Cortex of kidney (tissue), 1 donor: ENCODE data around the gene FXYD4.
A peak's percentile ranks its signal among the peaks of the same experiment; 100 is the strongest.

Experiments
- DNase-seq: peaks from one replicate; lab custom pipeline; 2025; lab: John Stamatoyannopoulos, UW

FXYD4 gene

DNA sequence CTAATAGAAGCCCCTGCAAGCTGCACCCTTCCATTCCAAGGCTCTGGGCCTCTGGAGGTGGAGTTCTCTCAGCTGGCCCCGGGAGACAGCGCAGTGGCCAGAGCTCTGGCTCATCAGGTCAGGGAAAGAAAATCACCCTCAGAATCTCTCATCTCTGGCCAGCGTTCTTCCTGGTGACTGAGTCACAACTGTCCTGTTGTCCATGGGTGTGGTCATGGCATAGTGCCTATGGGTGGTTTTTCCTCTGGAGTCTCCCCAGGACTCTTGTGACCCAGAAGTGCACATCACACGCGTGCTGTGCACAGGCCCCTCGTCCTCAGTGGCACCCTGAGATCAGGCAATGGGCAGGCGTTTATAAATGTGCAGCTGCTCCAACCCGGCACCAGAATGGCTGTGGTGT is 27.4 kb upstream of the FXYD4 start:
- DNase-seq, result no peak

DNA sequence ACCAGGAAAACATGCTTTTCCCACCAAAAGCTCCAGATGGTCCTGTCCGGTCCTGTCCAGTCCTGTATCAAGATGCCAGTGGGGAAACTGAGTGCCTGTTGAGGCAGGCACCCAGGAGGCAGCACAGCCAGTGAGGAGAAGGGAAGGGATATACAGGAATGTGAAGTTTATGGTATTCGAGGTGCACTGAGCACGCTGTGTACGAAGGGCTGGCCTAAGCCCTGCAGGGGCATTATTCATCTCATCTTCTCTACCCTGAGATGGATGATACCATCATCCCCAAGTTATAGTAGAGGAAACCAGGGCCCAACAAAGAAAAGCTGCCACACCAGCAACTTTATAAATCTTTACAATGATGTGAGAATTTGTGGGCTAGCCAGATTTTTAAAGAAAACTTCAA is 23.4 kb upstream of the FXYD4 start:
- DNase-seq, result no peak

DNA sequence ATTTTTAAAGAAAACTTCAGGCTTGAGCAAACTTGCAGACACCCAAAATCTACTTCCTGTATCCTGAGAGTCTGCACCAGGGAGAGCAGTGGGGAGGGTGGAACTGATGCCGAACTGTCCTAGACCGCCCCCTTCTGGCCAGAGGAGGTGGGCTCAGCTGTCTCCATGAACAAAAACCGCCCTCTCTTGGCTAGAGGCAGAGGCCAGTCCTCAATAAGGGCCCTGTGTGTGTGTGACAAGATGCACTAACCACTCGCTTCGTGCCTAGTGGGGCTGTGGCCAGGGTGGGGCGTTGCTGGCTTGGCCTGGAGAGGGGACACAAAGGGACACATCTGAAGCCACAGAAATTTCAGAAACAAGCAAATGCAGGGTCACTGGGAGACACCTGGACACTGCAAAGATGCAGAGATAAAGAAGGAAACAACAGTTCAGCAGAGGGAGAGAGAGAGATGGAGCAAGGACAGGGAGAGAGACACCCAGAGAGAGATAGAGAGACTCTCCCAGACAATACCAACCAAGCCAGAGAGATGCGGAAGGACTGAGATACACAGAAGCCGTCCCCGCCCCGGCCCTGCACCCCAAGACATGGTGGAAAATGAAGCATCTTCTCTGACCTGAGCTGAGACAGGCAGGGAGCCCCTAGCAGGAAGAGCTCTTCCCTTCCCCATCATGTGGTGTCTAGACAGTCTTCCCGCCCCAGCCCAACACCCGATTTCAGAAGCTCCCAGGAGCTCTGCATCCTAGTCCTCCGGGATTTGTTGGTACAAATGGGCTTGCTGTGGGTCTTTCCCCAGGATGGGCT is 22.7 kb upstream of the FXYD4 start:
- DNase-seq, result no peak

DNA sequence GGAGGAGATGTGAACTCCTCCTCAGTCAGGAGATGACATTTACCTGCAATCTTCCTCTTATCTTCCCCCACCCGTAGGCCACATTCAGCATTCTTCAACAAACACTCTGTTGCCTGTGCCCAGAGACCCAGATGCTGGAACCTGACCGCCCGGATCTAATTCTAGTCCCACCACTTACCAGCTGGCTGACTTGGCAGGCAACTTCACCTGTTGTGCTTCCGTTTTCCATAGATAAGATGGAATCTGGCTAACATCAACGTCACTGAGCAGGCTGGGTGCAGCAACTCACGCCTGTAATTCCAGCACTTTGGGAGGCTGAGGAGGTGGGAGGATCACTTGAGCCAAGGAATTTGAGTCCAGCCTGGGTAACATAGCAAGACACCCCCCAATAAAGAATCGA is 21.3 kb upstream of the FXYD4 start:
- no peak for DNase-seq

DNA sequence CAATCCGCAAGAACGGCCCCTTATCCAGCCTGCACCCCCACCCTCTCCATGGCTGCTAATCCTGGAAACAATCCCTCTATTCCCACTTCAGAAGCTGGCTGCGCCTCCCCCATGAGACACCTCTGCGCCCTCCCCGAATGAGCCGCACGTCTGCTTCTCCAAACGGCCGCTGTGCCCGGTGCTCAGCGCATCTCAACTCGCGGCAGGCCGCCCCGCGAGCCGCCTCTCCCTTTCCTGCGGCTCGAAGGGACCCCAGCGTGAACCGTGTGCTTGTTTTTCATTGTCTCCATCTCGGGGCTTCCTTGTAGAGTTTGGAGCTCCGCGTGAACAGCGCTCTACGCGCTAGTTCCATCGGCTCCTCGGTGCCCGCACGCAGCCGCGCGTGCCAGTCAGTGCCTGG is 20.8 kb upstream of the FXYD4 start:
- no peak for DNase-seq

DNA sequence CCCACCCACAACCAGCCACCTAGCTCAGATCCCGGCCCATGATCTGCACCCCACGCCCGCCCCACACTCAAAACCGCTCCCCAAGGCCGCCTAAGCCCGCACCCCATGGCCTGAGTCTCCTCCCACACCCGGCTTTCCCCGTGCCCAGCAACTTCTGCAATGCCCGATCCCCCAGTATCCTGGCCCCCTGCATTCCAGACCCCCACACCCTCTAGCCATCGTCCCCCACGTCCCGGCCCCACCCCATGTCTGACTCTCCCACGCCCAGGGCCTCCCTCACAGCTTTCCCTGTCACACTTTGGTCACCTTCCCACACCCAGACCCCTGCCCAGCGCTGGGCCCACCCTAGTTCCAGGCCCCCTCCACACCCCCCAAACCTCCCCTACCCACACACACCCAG is 20.1 kb upstream of the FXYD4 start:
- no peak for DNase-seq

DNA sequence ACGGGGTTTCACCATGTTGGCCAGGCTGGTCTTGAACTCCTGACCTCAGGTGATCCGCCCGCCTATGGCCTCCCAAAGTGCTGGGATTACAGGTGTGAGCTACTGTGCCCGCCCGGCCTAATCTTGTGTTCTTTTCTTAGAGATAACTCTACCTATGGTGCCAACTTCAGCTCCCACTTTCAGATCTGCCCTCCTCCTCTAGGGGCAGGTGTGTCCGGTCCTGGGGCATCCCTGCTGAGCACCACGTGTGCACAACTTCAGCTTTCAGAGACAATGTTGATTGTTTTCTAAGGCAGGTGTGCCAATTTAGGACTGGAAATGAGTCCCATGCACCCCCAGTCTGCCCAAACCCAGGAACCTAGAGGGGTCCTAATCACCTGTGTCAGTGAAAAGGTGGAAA is 18.5 kb upstream of the FXYD4 start:
- no peak for DNase-seq

DNA sequence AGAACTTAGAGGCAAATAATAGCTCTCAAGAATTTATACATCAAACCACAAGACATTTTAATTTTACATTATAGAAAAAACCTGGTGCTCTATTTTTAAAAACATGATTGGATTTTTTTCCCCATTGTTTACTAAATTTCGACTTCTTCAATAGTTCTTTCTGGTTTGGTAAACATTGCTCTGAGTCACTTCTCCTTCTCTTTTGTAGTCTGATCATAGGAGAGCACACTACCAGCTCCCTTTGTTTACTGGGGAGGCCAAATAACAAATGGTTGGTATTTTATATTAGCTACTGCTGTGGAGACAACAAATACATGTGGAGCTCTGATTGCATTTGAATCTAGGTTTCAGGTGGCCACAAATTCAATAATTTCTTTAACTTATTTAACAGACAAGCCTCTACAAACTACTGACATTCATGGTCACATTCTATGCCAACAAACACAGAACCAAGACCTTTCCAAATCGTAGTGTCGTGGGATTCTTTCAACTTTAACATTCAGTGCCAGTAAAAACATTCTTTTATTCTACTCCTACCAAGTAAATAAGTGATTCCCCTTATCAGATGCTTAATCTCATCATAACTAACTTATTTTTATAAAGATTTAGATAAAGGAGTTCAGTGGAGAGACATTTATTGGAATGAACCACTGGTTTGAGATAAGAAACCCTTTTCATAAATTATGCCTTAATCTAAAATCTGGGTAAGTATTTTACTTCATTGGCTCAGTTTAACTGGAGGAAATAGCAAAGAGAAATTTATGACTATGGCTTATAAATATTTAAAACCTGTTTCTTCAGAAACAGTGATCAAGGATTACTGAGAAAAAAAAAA is 17.7 kb upstream of the FXYD4 start:
- no peak for DNase-seq

DNA sequence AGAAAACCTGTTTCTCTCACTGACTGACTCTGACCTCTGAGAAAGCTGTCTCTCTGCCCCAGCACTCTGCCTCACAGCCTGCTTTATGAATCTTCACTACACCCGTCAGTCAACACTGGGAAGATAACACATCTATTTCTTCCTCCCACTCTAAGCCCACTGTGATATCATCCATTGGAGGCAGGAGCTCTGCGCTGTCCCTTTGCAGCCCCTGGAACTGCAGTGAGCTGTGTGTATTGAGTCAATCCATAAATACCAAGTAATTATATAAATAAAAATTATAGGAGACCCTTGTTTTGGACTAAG is 17.2 kb upstream of the FXYD4 start:
- DNase-seq, result no peak

DNA sequence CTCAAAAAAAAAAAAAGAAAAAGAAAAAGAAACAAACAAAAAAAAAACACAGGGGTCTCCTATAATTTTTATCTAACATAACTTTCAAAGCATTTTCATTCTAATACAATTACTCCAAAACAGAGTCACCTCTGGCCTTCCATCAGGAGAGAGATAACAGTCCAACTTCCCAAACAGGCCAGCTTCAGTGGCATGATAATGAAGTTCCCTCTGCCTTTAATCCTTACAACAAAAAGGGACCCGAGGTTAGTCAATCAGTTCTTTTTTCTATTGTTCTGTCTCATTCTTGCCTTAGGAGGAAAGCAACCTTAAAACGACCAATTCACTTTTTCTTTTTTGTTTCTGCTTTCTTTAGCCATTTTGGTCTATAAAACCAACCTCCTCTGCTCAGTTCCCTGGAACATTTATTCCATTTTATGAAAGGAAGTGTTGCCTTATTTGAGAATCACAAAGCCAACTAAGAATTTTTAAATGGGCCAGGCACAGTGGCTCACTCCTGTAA is 16.5 kb upstream of the FXYD4 start:
- no peak for DNase-seq

DNA sequence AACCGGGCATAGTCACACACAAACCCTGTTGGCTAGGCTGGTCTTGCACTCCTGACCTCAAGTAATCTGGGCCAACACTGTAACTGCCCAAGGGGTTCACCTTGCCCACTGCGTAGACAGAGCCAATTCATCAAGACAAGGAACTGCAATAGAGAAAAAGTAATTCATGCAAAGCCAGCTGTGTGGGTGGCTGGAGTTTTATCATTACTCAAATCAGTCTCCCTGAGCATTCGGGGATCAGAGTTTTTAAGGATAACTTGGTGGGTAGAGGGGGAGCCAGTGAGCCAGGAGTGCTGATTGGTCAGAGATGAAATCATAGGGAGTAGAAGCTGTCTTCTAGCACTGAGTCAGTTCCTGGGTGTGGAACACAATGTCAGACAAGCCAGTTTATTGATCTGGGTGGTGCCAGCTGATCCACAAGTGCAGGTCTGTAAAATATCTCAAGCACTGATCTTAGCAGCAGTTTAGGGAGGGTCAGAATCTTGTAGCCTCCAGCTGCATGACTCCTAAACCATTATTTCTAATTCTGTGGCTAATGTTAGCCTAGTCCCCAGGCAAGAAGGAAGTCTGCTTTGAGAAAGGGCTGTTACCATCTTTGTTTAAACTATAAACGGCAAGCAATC is 15.6 kb upstream of the FXYD4 start:
- DNase-seq, result no peak

DNA sequence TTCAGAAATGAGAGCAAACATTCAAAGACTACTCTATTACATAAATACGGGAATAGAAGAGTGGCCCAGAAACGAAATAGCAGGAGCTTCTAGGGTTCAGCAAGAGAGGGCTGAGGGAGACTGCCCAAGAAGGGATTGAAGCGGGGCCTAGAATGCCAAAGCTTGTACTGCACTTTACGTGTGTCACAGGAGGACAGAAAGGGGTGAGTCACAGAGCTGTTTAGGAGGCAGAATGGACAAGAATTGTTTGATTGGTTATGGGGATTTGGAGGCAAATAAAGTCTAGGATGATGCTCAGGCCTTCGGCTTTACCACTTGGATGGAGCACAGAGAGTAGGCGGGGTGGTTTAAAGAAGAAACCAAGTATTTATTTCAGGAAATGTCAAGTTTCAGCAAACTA is 11.3 kb upstream of the FXYD4 start:
- no peak for DNase-seq

DNA sequence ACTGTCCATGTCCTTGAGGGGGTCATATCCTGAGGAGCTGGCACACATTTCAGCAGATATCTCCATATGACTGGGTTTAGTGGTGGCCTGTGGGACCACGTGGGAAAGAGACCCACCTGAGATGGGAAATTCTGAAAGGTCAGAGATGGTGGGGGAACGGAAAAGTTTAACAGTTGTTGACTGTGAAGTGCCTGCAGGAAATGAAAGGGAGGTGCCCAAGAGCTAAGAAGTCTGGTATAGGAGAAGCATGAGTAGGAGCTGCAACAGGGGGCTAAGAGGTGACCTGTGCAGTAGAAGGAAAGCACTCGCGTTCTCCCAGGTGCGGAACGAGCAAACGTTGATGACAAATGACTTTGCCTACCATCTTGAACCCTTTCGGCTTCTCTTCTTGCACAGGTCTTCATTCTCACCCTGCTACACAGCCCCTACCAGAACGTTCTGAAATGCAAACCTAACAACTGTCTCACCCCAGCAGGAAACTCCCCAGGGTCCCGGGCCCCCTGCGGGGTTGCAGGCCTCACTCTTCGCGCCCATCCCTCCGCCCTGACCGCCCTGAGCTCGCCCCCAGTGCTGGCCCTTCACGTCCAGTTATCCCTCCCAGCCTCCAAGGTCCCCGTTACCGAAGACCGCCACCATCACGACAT is 9.8 kb upstream of the FXYD4 start:
- no peak for DNase-seq

DNA sequence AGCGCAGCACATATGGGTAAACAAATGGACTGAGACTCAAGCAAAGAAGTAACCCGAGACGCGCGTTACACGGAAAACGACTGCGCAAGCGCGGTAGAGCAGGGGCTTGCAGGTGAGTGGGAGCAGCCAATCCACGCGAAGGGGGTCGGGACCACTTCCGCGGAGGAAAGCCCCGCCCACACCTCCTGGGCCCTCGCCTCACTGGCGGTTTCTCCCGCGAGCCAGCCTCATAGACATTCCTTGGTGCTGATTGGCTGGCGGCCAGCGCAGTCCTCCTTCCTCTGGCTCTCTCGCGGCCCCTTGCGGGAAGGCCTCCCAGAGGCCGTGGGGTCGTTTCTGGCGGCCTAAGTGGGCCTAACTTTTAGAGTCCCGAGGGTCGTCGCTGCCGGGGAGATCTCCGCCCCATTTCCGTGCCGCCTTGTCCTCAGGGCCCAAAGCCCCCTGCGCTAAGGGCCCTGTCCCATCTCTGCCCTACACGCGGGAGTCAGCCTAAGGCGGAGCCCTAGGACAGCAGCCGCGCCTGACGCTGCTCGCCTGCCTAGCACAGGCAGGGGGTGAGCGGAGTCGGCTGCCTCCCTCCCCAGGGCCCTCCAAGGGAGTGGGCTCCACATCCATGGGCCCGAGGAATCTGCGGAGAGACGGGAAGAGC is 9.1 kb upstream of the FXYD4 start:
- peak; percentile 59 for DNase-seq

DNA sequence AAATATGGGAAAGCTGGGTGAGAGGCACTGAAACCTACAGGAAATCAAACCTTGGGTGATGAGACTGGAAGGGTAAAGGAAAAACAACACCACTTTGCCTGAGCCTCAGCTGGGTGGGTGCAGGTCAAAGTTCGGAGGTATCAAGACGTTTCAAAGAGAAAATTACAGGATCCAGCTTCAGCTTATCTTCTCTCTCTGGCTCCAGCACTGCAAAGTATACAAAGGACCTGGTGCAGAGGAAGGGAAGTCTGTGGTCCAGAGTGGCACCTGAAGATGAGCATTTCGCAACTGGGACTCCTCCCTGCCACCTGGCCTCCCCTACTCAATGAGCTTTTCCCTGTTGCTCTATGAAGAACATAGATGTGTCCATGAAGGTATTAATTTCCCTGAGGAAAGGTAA is 6.4 kb upstream of the FXYD4 start:
- DNase-seq, result no peak

DNA sequence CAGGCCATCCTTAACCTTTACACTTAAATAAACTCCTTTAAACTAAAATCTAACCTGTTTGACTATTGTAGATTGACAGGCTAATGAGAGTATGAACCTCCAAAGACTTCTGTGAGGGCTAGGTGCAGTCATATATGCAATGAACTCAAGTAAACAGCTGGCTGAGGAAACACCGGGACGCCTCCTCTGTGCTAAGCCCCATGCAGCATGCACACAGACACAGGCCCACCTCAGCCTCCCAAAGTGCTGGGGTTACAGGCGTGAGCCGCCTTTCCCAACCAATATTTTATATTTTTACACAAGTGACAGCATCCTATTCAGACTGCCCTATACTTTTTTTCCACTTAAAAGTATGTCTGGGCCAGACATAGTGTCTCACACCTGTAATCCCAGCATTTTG is 1.5 kb upstream of the FXYD4 start:
- DNase-seq, result no peak

DNA sequence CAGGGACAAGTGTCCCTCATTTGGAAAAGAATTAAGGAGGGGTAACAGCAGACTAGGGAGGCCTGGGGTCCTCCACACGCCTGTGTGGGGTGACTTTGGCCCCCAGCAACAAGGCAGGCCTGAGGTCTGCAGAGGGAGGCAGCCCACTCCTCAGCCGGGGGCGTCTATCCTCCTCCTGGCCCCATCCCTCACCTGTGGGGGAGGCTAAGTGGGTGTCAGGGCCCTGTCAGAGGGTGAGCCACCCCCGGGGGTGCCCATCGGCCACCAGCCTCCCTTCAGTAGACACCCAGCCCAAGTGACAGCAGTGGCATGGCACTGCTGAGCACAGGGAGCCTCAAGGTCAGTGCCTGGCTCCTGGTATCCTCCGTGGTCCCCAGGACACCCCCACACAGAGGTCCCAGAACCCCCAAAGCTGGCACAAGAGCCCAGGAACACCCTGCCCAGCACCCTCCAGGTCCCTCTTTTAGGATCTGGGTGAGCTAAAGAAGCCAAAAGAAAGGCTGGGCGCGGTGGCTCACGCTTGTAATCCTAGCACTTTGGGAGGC is 693 bp upstream of the FXYD4 start:
- no peak for DNase-seq

DNA sequence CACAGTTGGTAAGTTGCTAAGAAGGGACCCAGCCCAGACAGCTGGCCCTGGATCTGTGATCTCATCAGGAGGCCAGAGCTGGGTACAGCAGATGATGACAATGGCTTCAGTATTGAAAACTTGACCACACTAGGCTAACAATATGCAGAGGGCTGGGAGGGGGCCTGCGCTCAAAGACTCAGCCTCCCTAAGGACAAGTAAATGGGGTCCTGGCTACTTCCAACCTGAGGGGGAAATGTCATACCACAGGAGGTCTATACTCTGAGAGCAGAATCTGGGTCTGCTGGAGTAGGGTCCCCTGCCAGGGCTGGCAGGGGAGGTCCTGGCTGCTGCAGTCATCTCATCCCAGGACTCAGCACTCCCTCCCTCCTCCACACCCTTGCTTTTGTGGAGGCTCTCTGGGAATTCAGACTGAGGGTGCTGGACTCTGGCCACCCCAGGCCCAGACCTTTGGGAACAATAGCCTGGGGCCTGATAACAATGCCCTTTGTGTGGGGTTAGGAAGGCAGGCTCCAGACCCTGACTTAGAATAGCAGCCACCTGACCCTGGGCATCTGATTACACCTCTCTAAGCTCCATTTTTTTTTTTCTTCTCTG is 1.4 kb downstream of the FXYD4 start:
- DNase-seq, result no peak

DNA sequence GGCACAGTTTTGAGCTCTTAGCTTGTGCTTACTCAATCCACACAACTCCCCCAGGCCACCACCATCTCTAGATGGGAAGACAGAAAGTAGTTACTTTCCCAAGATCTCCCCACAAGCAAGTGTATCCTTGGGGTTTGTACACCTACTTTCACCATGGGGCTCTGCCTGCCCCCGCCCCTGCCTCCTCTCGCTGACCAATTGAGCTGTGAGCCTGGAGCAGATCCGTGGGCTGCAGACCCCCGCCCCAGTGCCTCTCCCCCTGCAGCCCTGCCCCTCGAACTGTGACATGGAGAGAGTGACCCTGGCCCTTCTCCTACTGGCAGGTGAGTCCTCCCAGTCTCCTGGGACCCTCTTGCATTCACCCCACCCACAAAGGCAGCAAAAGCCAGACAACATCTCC is 2.0 kb downstream of the FXYD4 start:
- DNase-seq, result no peak

DNA sequence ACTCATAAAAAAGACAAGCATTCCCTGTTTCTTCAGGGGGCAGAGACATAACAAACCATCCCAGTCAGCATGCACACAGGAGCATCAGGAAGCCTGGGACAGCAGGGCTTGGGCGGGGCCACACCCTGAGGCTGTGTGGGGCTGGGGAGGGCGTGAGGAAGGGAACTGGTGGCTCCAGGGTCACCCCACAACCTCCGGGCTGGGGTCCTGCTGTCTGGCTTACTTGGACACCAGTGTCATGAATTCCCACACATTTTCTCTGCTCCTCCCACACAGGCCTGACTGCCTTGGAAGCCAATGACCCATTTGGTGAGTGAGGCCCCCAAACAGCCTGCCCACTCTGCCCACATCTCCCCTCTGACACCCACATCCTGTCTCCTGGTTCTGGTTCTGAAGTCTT is 2.8 kb downstream of the FXYD4 start:
- no peak for DNase-seq

DNA sequence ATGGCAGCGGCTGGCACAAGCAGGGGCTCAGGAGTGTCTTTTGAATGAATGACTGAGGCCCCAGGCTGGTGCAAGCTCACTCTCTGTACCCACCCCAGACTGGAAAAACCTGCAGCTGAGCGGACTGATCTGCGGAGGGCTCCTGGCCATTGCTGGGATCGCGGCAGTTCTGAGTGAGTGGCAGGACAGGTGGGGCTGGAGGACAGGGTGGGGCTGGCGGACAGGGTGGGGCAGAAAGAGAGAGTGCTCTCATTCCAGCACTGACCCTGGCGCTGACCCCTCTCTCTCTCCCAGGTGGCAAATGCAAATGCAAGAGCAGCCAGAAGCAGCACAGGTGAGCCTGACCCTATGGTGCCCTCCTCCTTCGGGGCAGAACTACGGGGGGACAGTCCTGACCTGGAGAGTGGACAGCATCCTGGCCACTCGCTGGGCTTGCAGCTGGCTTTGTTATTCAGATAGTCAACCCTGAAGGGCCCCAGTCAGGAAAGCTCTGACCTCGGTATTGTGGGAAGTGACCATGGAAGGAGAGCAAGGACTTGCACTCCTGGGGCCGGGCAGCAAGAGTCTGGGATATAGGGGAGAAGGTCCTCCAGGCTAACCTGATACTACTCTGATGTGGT is 4.1 kb downstream of the FXYD4 start:
- no peak for DNase-seq
